H9 (cell line): Measurements from ENCODE around the gene PRCD. TPM values are rescaled to one million over a fixed set of nuclear protein-coding genes. Genes with fewer than 3 reads are reported as not detected.

Experiments
- DNase-seq: peaks from one replicate; pipeline ENCODE4 v3.0.0-alpha.2; 2017
- H2AFZ ChIP-seq: one replicate; pipeline ENCODE4 v1.6.1; 2013; ENCODE audit warnings: mild to moderate bottlenecking, low read length, control low read depth, moderate library complexity
- H2AK5ac ChIP-seq: 2 replicates; pipeline ENCODE4 v1.6.1; 2013; ENCODE audit warnings: low read length, control low read depth, mixed read lengths; ENCODE audit not compliant: insufficient read length
- H2BK120ac ChIP-seq: one replicate; pipeline ENCODE4 v1.6.1; 2013; ENCODE audit warnings: low read depth, mild to moderate bottlenecking, low read length, control low read depth, inconsistent platforms; ENCODE audit not compliant: poor library complexity, severe bottlenecking
- H2BK12ac ChIP-seq: 2 replicates; pipeline ENCODE4 v1.6.1; 2013; ENCODE audit warnings: low read length, control low read depth, mixed read lengths, low read depth; ENCODE audit not compliant: insufficient read length
- H2BK15ac ChIP-seq: 2 replicates; pipeline ENCODE4 v1.6.1; 2013; ENCODE audit warnings: low read depth, low read length, control low read depth
- H2BK20ac ChIP-seq: one replicate; pipeline ENCODE4 v1.6.1; 2013; ENCODE audit warnings: low read depth, mild to moderate bottlenecking, low read length, control low read depth, inconsistent platforms; ENCODE audit not compliant: poor library complexity, severe bottlenecking
- H2BK5ac ChIP-seq: 2 replicates; pipeline ENCODE4 v1.6.1; 2013; ENCODE audit warnings: low read length, control low read depth, mixed read lengths; ENCODE audit not compliant: insufficient read length
- H3K14ac ChIP-seq: 2 replicates; pipeline ENCODE4 v1.6.1; 2013; ENCODE audit warnings: low read length, control low read depth; ENCODE audit not compliant: insufficient read depth
- H3K18ac ChIP-seq: 2 replicates; pipeline ENCODE4 v1.6.1; 2013; ENCODE audit warnings: low read depth, mild to moderate bottlenecking, mixed read lengths, low read length, control low read depth; ENCODE audit not compliant: insufficient read length
- H3K23ac ChIP-seq: 2 replicates; pipeline ENCODE4 v1.6.1; 2013; ENCODE audit warnings: low read length, control low read depth, mixed read lengths, low read depth; ENCODE audit not compliant: insufficient read length
- H3K23me2 ChIP-seq: 2 replicates; pipeline ENCODE4 v1.6.1; 2013; ENCODE audit warnings: low read depth, mild to moderate bottlenecking, mixed read lengths, low read length, control low read depth; ENCODE audit not compliant: insufficient read length, poor library complexity, severe bottlenecking
- H3K27ac ChIP-seq: 2 replicates; pipeline ENCODE4 v1.5.1; 2013; ENCODE audit warnings: low read length, control low read depth, mixed read lengths, low read depth; ENCODE audit not compliant: insufficient read length
- H3K27me3 ChIP-seq: 2 replicates; pipeline ENCODE4 v1.6.1; 2013; ENCODE audit warnings: low read length, control low read depth, inconsistent platforms; ENCODE audit not compliant: insufficient read depth
- H3K4ac ChIP-seq: 2 replicates; pipeline ENCODE4 v1.6.1; 2013; ENCODE audit warnings: low read depth, mild to moderate bottlenecking, control low read depth, inconsistent platforms, low read length, moderate library complexity
- H3K4me1 ChIP-seq: 2 replicates; pipeline ENCODE4 v1.6.1; 2013; ENCODE audit warnings: low read length, control low read depth, inconsistent platforms; ENCODE audit not compliant: insufficient read depth
- H3K4me2 ChIP-seq: 2 replicates; pipeline ENCODE4 v1.6.1; 2013; ENCODE audit warnings: low read length, control low read depth, mixed read lengths; ENCODE audit not compliant: insufficient read length, insufficient read depth
- H3K56ac ChIP-seq: 2 replicates; pipeline ENCODE4 v1.6.1; 2013; ENCODE audit warnings: low read depth, mild to moderate bottlenecking, mixed read lengths, low read length, control low read depth; ENCODE audit not compliant: insufficient read length
- H3K79me1 ChIP-seq: 2 replicates; pipeline ENCODE4 v1.6.1; 2013; ENCODE audit warnings: low read depth, mild to moderate bottlenecking, moderate library complexity, low read length, control low read depth, inconsistent platforms; ENCODE audit not compliant: insufficient read depth, poor library complexity, severe bottlenecking
- H3K79me2 ChIP-seq: 2 replicates; pipeline ENCODE4 v1.6.1; 2013; ENCODE audit warnings: low read length, control low read depth, inconsistent platforms; ENCODE audit not compliant: insufficient read depth
- H3K9ac ChIP-seq: 2 replicates; pipeline ENCODE4 v1.6.1; 2013; ENCODE audit warnings: low read length, control low read depth, mixed read lengths; ENCODE audit not compliant: insufficient read length; ENCODE audit errors: extremely low read depth
- H3K9me3 ChIP-seq: one replicate; pipeline ENCODE4 v1.6.1; 2013; ENCODE audit warnings: low read depth, low read length, inconsistent platforms; ENCODE audit not compliant: control insufficient read depth
- H3T11ph ChIP-seq: one replicate; pipeline ENCODE4 v1.6.1; 2013; ENCODE audit warnings: mild to moderate bottlenecking, low read length, control low read depth, inconsistent platforms
- H4K20me1 ChIP-seq: one replicate; pipeline ENCODE4 v1.6.1; 2013; ENCODE audit not compliant: control insufficient read depth, insufficient read length, insufficient read depth
- H4K5ac ChIP-seq: 2 replicates; pipeline ENCODE4 v1.6.1; 2013; ENCODE audit warnings: low read depth, mild to moderate bottlenecking, mixed read lengths, low read length, control low read depth; ENCODE audit not compliant: insufficient read length
- H4K8ac ChIP-seq: replicated peaks from 2 replicates; pipeline ENCODE4 v1.6.1; 2013; ENCODE audit warnings: low read length, control low read depth, mixed read lengths, low read depth; ENCODE audit not compliant: insufficient read length
- H4K91ac ChIP-seq: 2 replicates; pipeline ENCODE4 v1.6.1; 2013; ENCODE audit warnings: low read depth, mild to moderate bottlenecking, moderate library complexity, mixed read lengths, low read length, control low read depth; ENCODE audit not compliant: insufficient read length
- H3K27ac Mint-ChIP-seq, 3 experiments: 2 replicates in 2 of 3; 3 replicates in 1 of 3; pipeline ENCODE4 v1.8.0; 2020 to 2021; ENCODE audit warnings: mixed read lengths in 3 of 3, mild to moderate bottlenecking in 1 of 3, moderate library complexity in 1 of 3
- H3K27me3 Mint-ChIP-seq: 2 replicates; pipeline ENCODE4 v1.8.0; 2021; ENCODE audit warnings: low read depth, mild to moderate bottlenecking, moderate library complexity, mixed read lengths
- H3K36me3 Mint-ChIP-seq, 3 experiments: 2 replicates in 2 of 3; 3 replicates in 1 of 3; pipeline ENCODE4 v1.8.0; 2020 to 2021; ENCODE audit warnings: low read depth in 3 of 3, mixed read lengths in 3 of 3; ENCODE audit not compliant: insufficient read depth in 1 of 3
- H3K4me1 Mint-ChIP-seq, 2 experiments: 2 replicates each; pipeline ENCODE4 v1.8.0; 2020; ENCODE audit warnings: mixed read lengths in 2 of 2
- H3K4me3 Mint-ChIP-seq, 2 experiments: 2 replicates in 1 of 2; 3 replicates in 1 of 2; pipeline ENCODE4 v1.8.0; 2020 to 2021; ENCODE audit warnings: mild to moderate bottlenecking in 2 of 2, mixed read lengths in 2 of 2, moderate library complexity in 1 of 2
- H3K9me3 Mint-ChIP-seq, 2 experiments: 2 replicates in 1 of 2; 3 replicates in 1 of 2; pipeline ENCODE4 v1.8.0; 2020; ENCODE audit warnings: mild to moderate bottlenecking in 2 of 2, mixed read lengths in 2 of 2, moderate library complexity in 1 of 2
- WGBS: extraction: QIAGEN DNeasy Blood & Tissue Kit; methylation state at CpG from one replicate; pipeline ENCODE4 v1.1.7; 2013; ENCODE audit warnings: missing lambda C conversion rate, low lambda C conversion rate, mixed read lengths; ENCODE audit not compliant: insufficient read length; ENCODE audit errors: extremely low coverage; 5-methylcytosine and 5-hydroxymethylcytosine counted together
- total RNA-seq: library from RNA; stranded (reverse); gene quantifications from 2 replicates; pipeline ENCODE4 v1.2.1, GENCODE V29; 2021
- TF ChIP-seq, protein P1 (sequence below): fragments of 200-600 bp; sonication (generic); conservative IDR thresholded peaks from 3 replicates; pipeline ENCODE4 v1.8.0; 2021; ENCODE audit warnings: antibody characterized with exemption, mild to moderate bottlenecking

Gene PRCD
- total RNA-seq, 1 experiment from 2014 or later = 0.46 TPM

DNA sequence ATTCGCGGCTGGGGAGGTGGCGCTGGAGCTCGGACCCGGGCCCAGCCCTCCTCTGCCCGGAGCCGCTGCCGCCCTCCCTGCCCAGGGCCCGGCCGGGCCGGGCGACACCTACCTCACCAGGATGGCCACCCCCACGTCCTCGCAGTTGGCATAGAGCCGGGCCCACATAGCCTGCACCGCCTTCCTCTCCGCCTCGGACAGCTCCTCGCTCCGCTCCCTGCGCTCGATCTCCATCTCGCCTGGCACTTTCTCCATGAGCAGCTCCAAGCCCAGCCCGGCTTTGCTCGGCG, 2.6 kb upstream of the PRCD start:
- no peak overlapping the region for H2BK20ac ChIP-seq
- no peaks in the 10 kb centered on the region for H3K36me3 Mint-ChIP-seq
- H2BK12ac ChIP-seq = no peak overlapping the region
- no peak overlapping the region for H2AFZ ChIP-seq
- H4K91ac ChIP-seq = no peak overlapping the region
- no peak overlapping the region for H2BK15ac ChIP-seq
- no peaks in the 10 kb centered on the region for H3K79me1 ChIP-seq
- no peak overlapping the region for H3T11ph ChIP-seq
- H3K23ac ChIP-seq = no peak overlapping the region
- H2BK5ac ChIP-seq = no peak overlapping the region
- H3K79me2 ChIP-seq = no peaks in the 10 kb centered on the region
- DNase-seq = peak; percentile 69
- peaks cover 19 to 35% of the 10 kb centered on the region in 2 experiments for H3K4me1 Mint-ChIP-seq
- no peak overlapping the region for H3K27ac ChIP-seq
- peak overlapping the region; percentile 70 for H3K4me2 ChIP-seq
- TF ChIP-seq, protein P1, sequence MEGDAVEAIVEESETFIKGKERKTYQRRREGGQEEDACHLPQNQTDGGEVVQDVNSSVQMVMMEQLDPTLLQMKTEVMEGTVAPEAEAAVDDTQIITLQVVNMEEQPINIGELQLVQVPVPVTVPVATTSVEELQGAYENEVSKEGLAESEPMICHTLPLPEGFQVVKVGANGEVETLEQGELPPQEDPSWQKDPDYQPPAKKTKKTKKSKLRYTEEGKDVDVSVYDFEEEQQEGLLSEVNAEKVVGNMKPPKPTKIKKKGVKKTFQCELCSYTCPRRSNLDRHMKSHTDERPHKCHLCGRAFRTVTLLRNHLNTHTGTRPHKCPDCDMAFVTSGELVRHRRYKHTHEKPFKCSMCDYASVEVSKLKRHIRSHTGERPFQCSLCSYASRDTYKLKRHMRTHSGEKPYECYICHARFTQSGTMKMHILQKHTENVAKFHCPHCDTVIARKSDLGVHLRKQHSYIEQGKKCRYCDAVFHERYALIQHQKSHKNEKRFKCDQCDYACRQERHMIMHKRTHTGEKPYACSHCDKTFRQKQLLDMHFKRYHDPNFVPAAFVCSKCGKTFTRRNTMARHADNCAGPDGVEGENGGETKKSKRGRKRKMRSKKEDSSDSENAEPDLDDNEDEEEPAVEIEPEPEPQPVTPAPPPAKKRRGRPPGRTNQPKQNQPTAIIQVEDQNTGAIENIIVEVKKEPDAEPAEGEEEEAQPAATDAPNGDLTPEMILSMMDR = no peak
- H3K27me3 ChIP-seq = peaks cover 20% of the 10 kb centered on the region; the same call in 1 of the 2 replicates
- H3K27ac Mint-ChIP-seq = no peak overlapping the region
- H3K4me3 Mint-ChIP-seq = peak overlapping the region; percentile 67 to 79
- H2BK120ac ChIP-seq = no peak overlapping the region
- H3K9ac ChIP-seq = no peak overlapping the region
- H3K56ac ChIP-seq = no peak overlapping the region
- no peaks in the 10 kb centered on the region for H3K9me3 Mint-ChIP-seq
- H3K18ac ChIP-seq = no peak overlapping the region
- no peak overlapping the region for H4K5ac ChIP-seq
- H3K27me3 Mint-ChIP-seq = peaks cover 65% of the 10 kb centered on the region
- no CpG with 5 or more reads among the region's 26 CpGs for WGBS
- H3K14ac ChIP-seq = peak overlapping the region; percentile 53; the same call in 1 of the 2 replicates
- H2AK5ac ChIP-seq = no peak overlapping the region
- H3K4me1 ChIP-seq = peaks cover 2% of the 10 kb centered on the region; the same call in 1 of the 2 replicates
- H3K4ac ChIP-seq = no peak overlapping the region
- H4K20me1 ChIP-seq = peaks cover 4% of the 10 kb centered on the region
- H4K8ac ChIP-seq = no peak overlapping the region
- peaks cover 11% of the 10 kb centered on the region for H3K23me2 ChIP-seq
- no peaks in the 10 kb centered on the region for H3K9me3 ChIP-seq
